ENCODE measurements around the gene IQCM.

DNA sequence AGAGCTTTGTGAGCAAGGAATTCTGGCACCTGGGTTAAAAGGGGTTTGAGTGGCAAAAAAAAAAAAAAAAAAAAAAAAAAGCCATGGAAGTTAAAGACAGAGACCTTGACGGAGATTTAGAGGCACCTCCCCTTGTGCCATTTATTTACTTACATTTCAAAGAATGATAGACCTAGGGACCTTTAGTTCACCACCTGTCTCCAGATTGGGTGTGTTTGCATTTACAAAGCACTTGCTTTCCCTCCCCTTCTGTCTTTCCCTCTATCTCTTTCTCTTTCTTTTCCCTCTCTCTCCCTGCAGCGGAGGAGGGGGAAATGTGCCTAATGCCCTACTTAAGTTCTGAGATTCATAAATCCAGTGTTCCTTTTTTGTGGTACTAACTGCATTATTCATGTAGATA lies 116.0 kb downstream of the IQCM start:
- TF ChIP-seq, protein P1, sequence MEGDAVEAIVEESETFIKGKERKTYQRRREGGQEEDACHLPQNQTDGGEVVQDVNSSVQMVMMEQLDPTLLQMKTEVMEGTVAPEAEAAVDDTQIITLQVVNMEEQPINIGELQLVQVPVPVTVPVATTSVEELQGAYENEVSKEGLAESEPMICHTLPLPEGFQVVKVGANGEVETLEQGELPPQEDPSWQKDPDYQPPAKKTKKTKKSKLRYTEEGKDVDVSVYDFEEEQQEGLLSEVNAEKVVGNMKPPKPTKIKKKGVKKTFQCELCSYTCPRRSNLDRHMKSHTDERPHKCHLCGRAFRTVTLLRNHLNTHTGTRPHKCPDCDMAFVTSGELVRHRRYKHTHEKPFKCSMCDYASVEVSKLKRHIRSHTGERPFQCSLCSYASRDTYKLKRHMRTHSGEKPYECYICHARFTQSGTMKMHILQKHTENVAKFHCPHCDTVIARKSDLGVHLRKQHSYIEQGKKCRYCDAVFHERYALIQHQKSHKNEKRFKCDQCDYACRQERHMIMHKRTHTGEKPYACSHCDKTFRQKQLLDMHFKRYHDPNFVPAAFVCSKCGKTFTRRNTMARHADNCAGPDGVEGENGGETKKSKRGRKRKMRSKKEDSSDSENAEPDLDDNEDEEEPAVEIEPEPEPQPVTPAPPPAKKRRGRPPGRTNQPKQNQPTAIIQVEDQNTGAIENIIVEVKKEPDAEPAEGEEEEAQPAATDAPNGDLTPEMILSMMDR (IDR thresholded peaks at IDR 0.05; ENCODE audit: extremely low read depth in 1 of 2, insufficient read depth in 1 of 2, low read depth in 1 of 2, low read length in 2 of 2), result no peak
- no peak for TF ChIP-seq POLR2A (IDR thresholded peaks at IDR 0.05; ENCODE audit: low read depth, low read length)
- no peak for TF ChIP-seq EZH2 (IDR thresholded peaks at IDR 0.05; ENCODE audit: borderline replicate concordance, low read depth, low read length, severe bottlenecking)
- no peak for TF ChIP-seq POLR2AphosphoS5 (IDR thresholded peaks at IDR 0.05; ENCODE audit: insufficient read depth, low read depth, low read length)
- TF ChIP-seq FOS (IDR thresholded peaks at IDR 0.05; ENCODE audit: borderline replicate concordance, insufficient read depth, low read length), result no peak
- TF ChIP-seq MYC (IDR thresholded peaks at IDR 0.05; ENCODE audit: low read depth, low read length), result no peak
- TF ChIP-seq JUN (IDR thresholded peaks at IDR 0.05; ENCODE audit: borderline replicate concordance, insufficient read depth, insufficient read length, low read depth), result no peak
- TF ChIP-seq, protein P2, sequence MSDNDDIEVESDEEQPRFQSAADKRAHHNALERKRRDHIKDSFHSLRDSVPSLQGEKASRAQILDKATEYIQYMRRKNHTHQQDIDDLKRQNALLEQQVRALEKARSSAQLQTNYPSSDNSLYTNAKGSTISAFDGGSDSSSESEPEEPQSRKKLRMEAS (IDR thresholded peaks at IDR 0.05; ENCODE audit: insufficient read depth, insufficient read length), result no peak
- no peak for TF ChIP-seq GATA2 (IDR thresholded peaks at IDR 0.05; ENCODE audit: insufficient read depth, insufficient read length, low read depth, low read length)
